ENCODE data around the gene KCNQ1. TPM values are rescaled to one million over a fixed set of nuclear protein-coding genes. Genes with fewer than 3 reads are reported as not detected.

The KCNQ1 gene
- polyA plus RNA-seq, 1 of the 3 experiments (the other 2 are of a cell fraction): 0.05 TPM

GRCh38 chr11:2662430-2663299 is 217.9 kb downstream of the KCNQ1 start:
- H3K36me3 ChIP-seq (replicated peaks in 1 of 2; ENCODE audit: control insufficient read depth in 1 of 2, insufficient read depth in 2 of 2, low read length in 1 of 2): peaks cover 0 to 5% of the 10 kb centered on the region in 2 experiments

More at GRCh38 chr11:2662430-2663299, 217.9 kb downstream of the KCNQ1 start:
- H3K4me2 ChIP-seq: no peak overlapping the region
- H3K4me1 ChIP-seq (ENCODE audit: control insufficient read depth in 1 of 2, insufficient read depth in 2 of 2, low read depth in 1 of 2, low read length in 1 of 2): peaks cover 0 to 8% of the 10 kb centered on the region in 2 experiments; a peak in 1 of 4 replicates
- H4K20me1 ChIP-seq (ENCODE audit: insufficient read depth): no peaks in the 10 kb centered on the region
- no peaks in the 10 kb centered on the region for H3K9me2 ChIP-seq
- no peaks in the 10 kb centered on the region for H3K27me3 ChIP-seq (ENCODE audit: insufficient read depth)
- TF ChIP-seq REST (IDR thresholded peaks at IDR 0.05; ENCODE audit: low read depth, low read length) (no peak), RCOR1 (IDR thresholded peaks at IDR 0.05; ENCODE audit: low read length) (no peak), YY1 (IDR thresholded peaks at IDR 0.05; ENCODE audit: low read depth) (no peak), RFX5 (IDR thresholded peaks at IDR 0.05; ENCODE audit: low read length) (no peak), IRF3 (IDR thresholded peaks at IDR 0.05; ENCODE audit: low read depth, low read length) (no peak), EZH2phosphoT487 (IDR thresholded peaks at IDR 0.05; ENCODE audit: borderline replicate concordance, low read depth) (no peak), ZBTB33 (IDR thresholded peaks at IDR 0.05; ENCODE audit: borderline replicate concordance, low read depth) (no peak), ELF1 (IDR thresholded peaks at IDR 0.05) (no peak), USF1 (IDR thresholded peaks at IDR 0.05; ENCODE audit: borderline replicate concordance, low read depth) (no peak), NFIC (IDR thresholded peaks at IDR 0.05; ENCODE audit: borderline replicate concordance) (no peak), CTCF (IDR thresholded peaks at IDR 0.05) (no peak), FOXM1 (IDR thresholded peaks at IDR 0.05; ENCODE audit: low read depth) (no peak), GABPA (IDR thresholded peaks at IDR 0.05; ENCODE audit: low read depth) (no peak), PBX3 (IDR thresholded peaks at IDR 0.05) (no peak), MXI1 (IDR thresholded peaks at IDR 0.05; ENCODE audit: low read depth, low read length) (no peak)
- no peak overlapping the region for H3K9ac ChIP-seq
- ChIA-PET CTCF (no interaction called here), POLR2A (no interaction called here)
- no peaks in the 10 kb centered on the region for H3K79me2 ChIP-seq (ENCODE audit: insufficient read depth)
- no peak overlapping the region for H3K27ac ChIP-seq (ENCODE audit: low read depth in 2 of 2, low read length in 1 of 2)
- no peaks in the 10 kb centered on the region for H3F3A ChIP-seq (replicated peaks; ENCODE audit: insufficient read depth)
- WGBS (ENCODE audit: low lambda C conversion rate): 79% methylated on average over 7 of the region's 19 CpGs
- H3K4me3 ChIP-seq (ENCODE audit: low read depth in 2 of 2, low read length in 1 of 2): no peak overlapping the region
- DNase-seq: no peak
- no peak overlapping the region for H2AFZ ChIP-seq (ENCODE audit: low read depth)
- 0 out of 2 replicates have a peak, but pooled peaks cover 4% of the 10 kb centered on the region for H3K9me3 ChIP-seq

Data from SK-N-SH (cell line).